ENCODE results near the gene VGLL1. TPM values are rescaled to one million over a fixed set of nuclear protein-coding genes. Genes with fewer than 3 reads are reported as not detected.

VGLL1 gene
- total RNA-seq, 3 donors from 2014 or later, result not detected

DNA sequence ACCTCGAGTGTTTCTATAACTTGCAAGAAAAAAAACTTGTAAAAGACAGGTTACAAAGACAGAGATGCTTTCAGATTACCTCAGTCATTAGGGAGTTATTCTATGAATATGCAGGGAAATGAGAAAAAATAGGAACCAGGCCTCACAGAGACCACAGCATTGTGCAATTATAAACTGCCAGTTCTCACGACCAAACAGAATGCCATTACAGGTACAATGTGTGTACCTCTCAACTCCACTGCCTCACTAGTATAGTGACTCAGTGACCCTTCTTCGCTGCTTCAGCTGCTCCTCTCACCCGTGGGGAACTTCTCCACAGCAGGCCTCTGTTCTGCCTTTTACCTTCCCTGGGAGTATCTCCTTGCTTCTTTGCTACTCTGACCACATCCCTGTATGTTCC lies 37.0 kb upstream of the VGLL1 start:
- intact Hi-C loops (cut with DNase I, micrococcal nuclease), result no loop called here
- no peaks in the 10 kb centered on the region for H3K36me3 ChIP-seq (ENCODE audit: low read depth)

DNA sequence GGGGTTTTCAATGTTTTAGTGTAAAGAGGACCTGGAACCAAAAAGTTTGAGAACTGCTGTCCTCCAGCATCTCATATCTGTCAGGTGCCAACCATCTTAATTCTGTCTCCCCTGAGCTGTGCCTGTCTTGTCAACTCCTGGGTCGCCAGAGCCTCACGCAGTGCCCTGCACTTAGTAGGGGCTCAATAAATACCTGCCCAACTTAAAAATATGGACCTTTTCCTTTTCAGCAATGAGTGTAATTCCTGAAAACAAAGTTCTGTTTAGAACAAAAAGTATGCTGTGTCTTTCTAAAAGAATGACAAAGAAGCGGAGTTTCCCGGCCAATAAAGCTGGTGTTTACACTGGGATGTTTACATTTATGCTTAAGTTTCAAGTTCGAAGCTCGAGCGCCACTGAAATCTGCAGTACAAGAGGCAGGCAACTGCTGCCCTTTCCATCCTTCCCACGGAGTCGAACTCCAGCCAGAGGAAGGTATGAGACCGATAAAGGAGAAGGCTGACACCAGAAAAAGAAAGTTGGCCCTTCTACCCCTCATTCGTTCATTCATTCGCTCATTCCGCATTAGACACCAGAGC lies 35.7 kb upstream of the VGLL1 start:
- Histone ChIP-seq H3K36me3 (ENCODE audit: low read depth) (no peaks in the 10 kb centered on the region), H3K9me3 (no peaks in the 10 kb centered on the region), H3K4me3 (peak overlapping the region; percentile 42), H3K4me1 (ENCODE audit: low read depth) (no peaks in the 10 kb centered on the region)
- DNase-seq (peak in 1 of 3 donors; percentile 19), ATAC-seq (peak; percentile 9)
- intact Hi-C loops (cut with DNase I, micrococcal nuclease), result no loop called here
- TF ChIP-seq, protein P1, sequence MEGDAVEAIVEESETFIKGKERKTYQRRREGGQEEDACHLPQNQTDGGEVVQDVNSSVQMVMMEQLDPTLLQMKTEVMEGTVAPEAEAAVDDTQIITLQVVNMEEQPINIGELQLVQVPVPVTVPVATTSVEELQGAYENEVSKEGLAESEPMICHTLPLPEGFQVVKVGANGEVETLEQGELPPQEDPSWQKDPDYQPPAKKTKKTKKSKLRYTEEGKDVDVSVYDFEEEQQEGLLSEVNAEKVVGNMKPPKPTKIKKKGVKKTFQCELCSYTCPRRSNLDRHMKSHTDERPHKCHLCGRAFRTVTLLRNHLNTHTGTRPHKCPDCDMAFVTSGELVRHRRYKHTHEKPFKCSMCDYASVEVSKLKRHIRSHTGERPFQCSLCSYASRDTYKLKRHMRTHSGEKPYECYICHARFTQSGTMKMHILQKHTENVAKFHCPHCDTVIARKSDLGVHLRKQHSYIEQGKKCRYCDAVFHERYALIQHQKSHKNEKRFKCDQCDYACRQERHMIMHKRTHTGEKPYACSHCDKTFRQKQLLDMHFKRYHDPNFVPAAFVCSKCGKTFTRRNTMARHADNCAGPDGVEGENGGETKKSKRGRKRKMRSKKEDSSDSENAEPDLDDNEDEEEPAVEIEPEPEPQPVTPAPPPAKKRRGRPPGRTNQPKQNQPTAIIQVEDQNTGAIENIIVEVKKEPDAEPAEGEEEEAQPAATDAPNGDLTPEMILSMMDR (IDR thresholded peaks at IDR 0.05), result no peak

More for the DNA sequence above, 37.0 kb upstream of the VGLL1 start:
- H3K9me3 ChIP-seq, result no peaks in the 10 kb centered on the region
- DNase-seq (no peak), ATAC-seq (no peak)
- H3K4me1 ChIP-seq (ENCODE audit: low read depth), result no peaks in the 10 kb centered on the region
- H3K4me3 ChIP-seq, result no peak overlapping the region
- TF ChIP-seq, protein P1 (IDR thresholded peaks at IDR 0.05), result no peak

DNA sequence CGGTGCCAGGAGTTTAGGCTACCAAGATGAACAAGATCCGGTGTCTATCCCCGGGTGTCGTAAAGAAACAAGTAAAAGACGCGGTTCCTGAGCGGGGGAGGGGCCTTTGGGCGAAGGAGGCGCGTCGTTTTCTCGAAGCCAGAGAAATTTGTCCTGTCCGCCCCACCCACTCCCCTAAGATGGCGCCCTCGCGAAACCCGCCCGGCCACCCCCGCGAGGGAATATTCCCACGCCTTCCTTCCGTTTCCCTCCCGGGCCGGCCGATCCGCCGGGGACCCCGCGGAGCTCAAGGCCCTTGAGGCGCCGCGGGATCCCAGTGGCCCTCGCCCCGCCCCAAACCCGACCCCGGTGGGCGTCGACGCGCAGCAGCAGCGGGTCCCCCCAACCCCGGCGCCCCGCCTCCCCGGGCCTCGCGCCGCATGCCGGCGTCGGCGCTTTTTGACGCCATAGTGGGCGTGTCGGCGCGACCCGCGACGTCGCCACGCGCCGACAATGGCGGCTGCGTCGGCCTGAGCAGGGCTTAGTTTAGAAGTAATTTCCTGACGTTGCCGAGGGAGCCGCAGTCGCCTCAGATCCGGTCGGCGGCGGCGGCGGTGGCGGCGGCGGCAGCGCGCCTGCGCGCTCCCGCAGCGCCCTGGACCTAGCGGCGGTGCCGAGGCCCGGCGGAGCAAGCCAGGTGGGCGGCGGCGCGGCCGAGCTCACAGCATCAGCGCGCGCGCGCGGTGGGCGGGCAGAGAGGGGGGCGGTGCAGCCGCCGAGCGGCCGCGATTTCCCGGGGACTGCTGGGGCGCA lies 35.1 kb upstream of the VGLL1 start:
- TF ChIP-seq, protein P1 (IDR thresholded peaks at IDR 0.05), result no peak
- no peaks in the 10 kb centered on the region for H3K9me3 ChIP-seq
- DNase-seq, result peak; percentile 87 to 90 (median 90)
- intact Hi-C loops (cut with DNase I, micrococcal nuclease), result no loop called here
- peak; percentile 93 for ATAC-seq
- H3K4me1 ChIP-seq (ENCODE audit: low read depth), result no peaks in the 10 kb centered on the region
- H3K36me3 ChIP-seq (ENCODE audit: low read depth), result no peaks in the 10 kb centered on the region
- peak overlapping the region; percentile 42 for H3K4me3 ChIP-seq

DNA sequence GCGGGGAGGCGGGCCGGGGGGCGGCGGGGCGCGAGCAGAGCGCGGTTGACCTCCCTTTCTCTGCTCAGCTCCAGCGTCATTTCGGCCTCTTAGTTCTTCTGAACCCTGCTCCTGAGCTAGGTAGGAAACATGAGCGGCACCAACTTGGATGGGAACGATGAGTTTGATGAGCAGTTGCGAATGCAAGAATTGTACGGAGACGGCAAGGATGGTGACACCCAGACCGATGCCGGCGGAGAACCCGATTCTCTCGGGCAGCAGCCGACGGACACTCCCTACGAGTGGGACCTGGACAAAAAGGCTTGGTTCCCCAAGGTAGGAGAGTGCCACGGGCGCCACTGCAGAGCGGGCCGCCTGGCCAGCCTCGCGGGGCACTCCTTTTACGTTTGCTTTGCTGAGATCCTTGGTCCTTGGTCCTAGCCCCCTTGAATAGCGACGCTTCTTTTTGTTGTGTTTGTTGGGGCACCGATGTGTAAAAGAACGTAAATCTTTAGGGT lies 34.4 kb upstream of the VGLL1 start, which contains the start of gene HTATSF1:
HTATSF1 (plus strand) TSS at position 37 of the 497 bp plus-strand sequence; CDS start at position 130, 93 bp downstream.
- peak in 1 of 3 donors; percentile 55 for DNase-seq
- TF ChIP-seq, protein P1 (IDR thresholded peaks at IDR 0.05), result no peak
- H3K36me3 ChIP-seq (ENCODE audit: low read depth), result no peaks in the 10 kb centered on the region
- H3K4me1 ChIP-seq (ENCODE audit: low read depth), result no peaks in the 10 kb centered on the region
- peak; percentile 9 for ATAC-seq
- peak within 1 kb of the TSS; percentile 42 for H3K4me3 ChIP-seq
- intact Hi-C loops (cut with DNase I, micrococcal nuclease), result no loop called here
- no peaks in the 10 kb centered on the region for H3K9me3 ChIP-seq

DNA sequence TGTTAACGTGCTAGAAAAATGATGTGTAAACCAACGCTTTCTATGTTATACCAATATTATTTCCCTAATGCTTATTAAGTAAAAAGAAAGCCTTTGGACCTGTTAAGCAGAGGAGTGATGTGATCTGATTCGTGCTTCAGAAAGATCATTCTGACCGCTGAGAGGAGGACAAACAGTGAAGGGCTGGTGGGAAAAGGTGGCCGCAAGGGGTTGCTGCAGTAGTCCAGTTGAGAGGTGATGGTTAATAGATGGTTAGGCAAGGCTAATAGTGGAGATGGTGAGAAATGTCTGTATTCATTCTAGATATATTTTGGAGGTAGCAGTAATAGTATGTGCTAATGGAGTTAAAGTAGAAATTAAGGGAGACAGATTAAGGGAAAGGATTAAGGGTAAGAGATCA lies 12.9 kb upstream of the VGLL1 start:
- intact Hi-C loops (cut with DNase I, micrococcal nuclease), result no loop called here
- DNase-seq (no peak), ATAC-seq (no peak)
- Histone ChIP-seq H3K4me1 (ENCODE audit: low read depth) (no peaks in the 10 kb centered on the region), H3K4me3 (no peak overlapping the region), H3K9me3 (no peaks in the 10 kb centered on the region), H3K36me3 (ENCODE audit: low read depth) (no peaks in the 10 kb centered on the region)
- TF ChIP-seq, protein P1 (IDR thresholded peaks at IDR 0.05), result no peak

Data from mucosa of descending colon (tissue), 3 donors.